Astrocyte of the spinal cord (primary cell): ENCODE measurements around the gene BTN1A1.
"Not testable (repeated sequence)": the region's sequence is repeated elsewhere in the genome, so short reads cannot be mapped to it uniquely, and the experiment has no call there.

ENCODE experiments used
- DNase-seq: peaks from one replicate; pipeline ENCODE4 v3.0.0; 2011; ENCODE audit warnings: low read depth, low spot score
- H3K4me3 ChIP-seq: 2 replicates; pipeline ENCODE4 v1.5.1; 2011; ENCODE audit warnings: low read depth, mild to moderate bottlenecking, low read length, moderate library complexity
- in situ Hi-C: cut with HindIII; loops from 2 replicates; pipeline ENCODE4 v1.10.0; 2017; ENCODE audit warnings: low sequenced_read_pairs
- TF ChIP-seq, protein P1 (sequence below): IDR thresholded peaks from 2 replicates; pipeline ENCODE4 v1.5.1; 2012; ENCODE audit warnings: low read depth, mild to moderate bottlenecking, low read length, inconsistent platforms

BTN1A1 gene

GRCh38 chr6:26457806-26458688, 42.1 kb upstream of the BTN1A1 start, which contains the start of gene BTN2A1:
Gene BTN2A1, plus strand, starts transcription at chr6:26457955. Its CDS starts 682 bp downstream, at chr6:26458637.
- DNase-seq, result peak; percentile 94
- in situ Hi-C loops, result no loop called here
- peak within 1 kb of the TSS; percentile 98 for H3K4me3 ChIP-seq
- TF ChIP-seq, protein P1, sequence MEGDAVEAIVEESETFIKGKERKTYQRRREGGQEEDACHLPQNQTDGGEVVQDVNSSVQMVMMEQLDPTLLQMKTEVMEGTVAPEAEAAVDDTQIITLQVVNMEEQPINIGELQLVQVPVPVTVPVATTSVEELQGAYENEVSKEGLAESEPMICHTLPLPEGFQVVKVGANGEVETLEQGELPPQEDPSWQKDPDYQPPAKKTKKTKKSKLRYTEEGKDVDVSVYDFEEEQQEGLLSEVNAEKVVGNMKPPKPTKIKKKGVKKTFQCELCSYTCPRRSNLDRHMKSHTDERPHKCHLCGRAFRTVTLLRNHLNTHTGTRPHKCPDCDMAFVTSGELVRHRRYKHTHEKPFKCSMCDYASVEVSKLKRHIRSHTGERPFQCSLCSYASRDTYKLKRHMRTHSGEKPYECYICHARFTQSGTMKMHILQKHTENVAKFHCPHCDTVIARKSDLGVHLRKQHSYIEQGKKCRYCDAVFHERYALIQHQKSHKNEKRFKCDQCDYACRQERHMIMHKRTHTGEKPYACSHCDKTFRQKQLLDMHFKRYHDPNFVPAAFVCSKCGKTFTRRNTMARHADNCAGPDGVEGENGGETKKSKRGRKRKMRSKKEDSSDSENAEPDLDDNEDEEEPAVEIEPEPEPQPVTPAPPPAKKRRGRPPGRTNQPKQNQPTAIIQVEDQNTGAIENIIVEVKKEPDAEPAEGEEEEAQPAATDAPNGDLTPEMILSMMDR, result no peak

GRCh38 chr6:26459023-26459810, 40.9 kb upstream of the BTN1A1 start:
- TF ChIP-seq, protein P1, result no peak
- in situ Hi-C loops, result no loop called here
- no peak for DNase-seq
- peak overlapping the region; percentile 98 for H3K4me3 ChIP-seq

GRCh38 chr6:26461353-26461752, 38.8 kb upstream of the BTN1A1 start:
- in situ Hi-C loops, H3K4me3 ChIP-seq, DNase-seq: not testable (repeated sequence)

- TF ChIP-seq, protein P1, result no peak
- in situ Hi-C loops, result no loop called here
- H3K4me3 ChIP-seq, result no peak overlapping the region
- DNase-seq, result no peak
Observed at GRCh38 chr6:26464014-26464413, 36.1 kb upstream of the BTN1A1 start.

DNA sequence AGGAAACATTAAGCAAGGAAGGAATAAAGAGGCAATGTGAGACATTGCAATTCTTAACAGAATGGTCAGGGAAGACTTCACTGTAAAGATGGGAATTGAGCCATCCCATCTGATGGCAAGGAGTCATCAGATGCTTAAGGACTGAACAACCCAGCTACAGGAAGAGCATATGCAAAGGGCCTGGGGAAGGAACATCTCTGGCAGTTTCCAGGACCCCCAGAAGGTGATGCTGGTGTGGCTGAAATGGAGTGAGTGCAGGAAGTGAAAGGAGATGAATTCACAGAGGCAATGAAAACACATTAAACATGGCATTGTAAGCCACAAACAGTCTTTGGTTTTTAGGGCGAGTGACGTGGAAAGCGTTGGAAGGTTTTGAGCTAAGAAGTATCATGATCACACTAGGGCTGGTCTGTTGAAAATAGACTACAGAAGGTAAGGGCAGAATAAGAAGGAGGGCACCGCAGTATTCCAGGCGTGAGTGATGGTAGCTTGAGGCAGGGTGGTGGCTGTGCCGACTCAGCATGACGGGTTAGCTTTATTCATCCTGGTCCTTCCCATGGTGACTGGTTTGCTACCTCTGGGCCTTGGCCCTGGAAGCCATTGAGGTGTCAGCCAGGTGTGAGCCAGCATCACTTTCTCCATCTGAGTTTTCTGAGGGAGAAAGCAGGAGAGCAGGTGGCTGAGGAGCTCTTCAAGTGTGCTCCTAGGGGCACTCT, 35.5 kb upstream of the BTN1A1 start:
- TF ChIP-seq, protein P1, result no peak
- in situ Hi-C loops, result no loop called here
- no peak for DNase-seq
- H3K4me3 ChIP-seq, result no peak overlapping the region

DNA sequence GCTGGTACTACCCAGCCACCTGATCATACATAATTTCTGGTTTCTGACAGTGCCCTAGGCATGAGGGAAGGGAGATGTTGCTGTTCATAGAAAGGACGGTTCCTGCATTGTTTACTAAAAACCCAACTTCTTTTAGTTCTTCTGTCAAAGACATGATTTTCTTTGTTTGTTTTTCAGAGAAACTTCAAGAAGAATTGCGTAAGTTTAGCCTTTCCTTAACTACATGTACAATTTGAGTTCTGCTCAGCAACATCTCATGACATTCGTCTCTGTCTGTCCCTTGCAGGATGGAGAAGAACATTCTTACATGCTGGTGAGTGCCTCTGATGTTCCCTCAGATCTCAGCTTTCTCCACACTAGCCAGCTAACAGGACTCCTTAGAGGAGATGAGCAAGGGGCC, 34.3 kb upstream of the BTN1A1 start:
- TF ChIP-seq, protein P1, result no peak
- DNase-seq, result no peak
- in situ Hi-C loops, result no loop called here
- no peak overlapping the region for H3K4me3 ChIP-seq
